Measurements from ENCODE around the gene CYFIP2. TPM values are rescaled to one million over a fixed set of nuclear protein-coding genes. Genes with fewer than 3 reads are reported as not detected.

The CYFIP2 gene
- total RNA-seq, 2 experiments from 2014 or later, result 319 to 321 TPM

GRCh38 chr5:157306081-157306480 is 40.2 kb downstream of the CYFIP2 start:
- intact Hi-C loops (cut with micrococcal nuclease), result no loop called here
- H3K9me3 Mint-ChIP-seq, result no peaks in the 10 kb centered on the region
- peak overlapping the region; percentile 73 for H3K27ac Mint-ChIP-seq
- H3K4me3 Mint-ChIP-seq, result no peak overlapping the region
- POLR2A ChIA-PET, result interaction anchor here (1.0 kb wide), 1 partner anchor 12 kb away, joined by 3 read pairs; no protein-coding TSS in a partner anchor
- DNase-seq, result no peak
- no peaks in the 10 kb centered on the region for H3K27me3 Mint-ChIP-seq
- H3K36me3 Mint-ChIP-seq, result peaks cover 73% of the 10 kb centered on the region
- CTCF ChIA-PET, result interaction anchor here (0.9 to 1.7 kb wide), 3 partner anchors 20 to 37 kb away, joined by 3 to 5 read pairs (median 3); no protein-coding TSS in a partner anchor
- H3K4me1 Mint-ChIP-seq (ENCODE audit: low read depth), result peaks cover 74% of the 10 kb centered on the region

DNA sequence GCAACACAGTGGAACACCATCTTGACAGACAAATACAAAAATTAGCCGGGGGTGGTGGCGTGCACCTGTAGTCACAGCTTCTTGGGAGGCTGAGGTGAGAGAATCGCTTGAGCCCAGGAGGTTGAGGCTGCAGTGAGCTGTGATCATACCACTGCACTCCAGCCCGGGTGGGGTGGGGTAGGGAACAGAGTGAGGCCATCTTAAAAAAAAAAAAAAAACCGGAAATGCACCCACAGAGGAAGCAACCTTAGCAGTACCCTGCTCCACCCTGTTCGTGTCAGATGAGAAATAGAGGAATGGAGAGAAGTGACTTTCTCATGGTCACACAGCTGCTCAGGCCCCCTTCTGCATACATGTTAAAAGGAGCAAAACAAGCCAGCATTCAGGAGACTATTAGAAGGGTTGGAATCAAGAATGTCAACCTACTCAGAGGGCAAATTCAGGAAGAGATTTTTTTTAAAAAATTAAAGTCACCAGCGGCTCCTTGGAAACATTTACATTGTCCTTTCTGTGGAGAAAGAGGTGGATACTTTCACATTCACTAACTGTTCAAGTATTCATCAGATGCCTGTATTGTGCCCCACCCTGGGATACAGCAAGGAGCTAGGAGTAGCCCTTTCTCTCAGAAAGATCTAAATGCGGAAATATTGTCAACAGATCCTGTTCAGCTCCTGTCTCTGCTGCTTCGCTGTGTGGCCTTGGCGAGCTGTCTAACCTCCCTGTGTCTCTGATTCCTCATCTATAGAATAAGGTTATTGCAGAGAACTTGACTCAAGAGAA is 41.0 kb downstream of the CYFIP2 start:
- no peak overlapping the region for H3K4me3 Mint-ChIP-seq
- ChIA-PET CTCF (interaction anchor here (0.9 to 3.4 kb wide), 10 partner anchors 19 to 157 kb away, joined by 3 to 29 read pairs (median 4); no protein-coding TSS in a partner anchor), POLR2A (interaction anchor here (1.2 to 1.7 kb wide), 4 partner anchors 10 to 164 kb away, joined by 3 to 7 read pairs (median 5); partner anchors contain the start of gene MED7)
- H3K4me1 Mint-ChIP-seq (ENCODE audit: low read depth), result peaks cover 71% of the 10 kb centered on the region
- peak; percentile 46 for DNase-seq
- intact Hi-C loops (cut with micrococcal nuclease), result no loop called here
- H3K36me3 Mint-ChIP-seq, result peaks cover 71% of the 10 kb centered on the region
- H3K9me3 Mint-ChIP-seq, result no peaks in the 10 kb centered on the region
- H3K27ac Mint-ChIP-seq, result peak overlapping the region; percentile 73
- no peaks in the 10 kb centered on the region for H3K27me3 Mint-ChIP-seq

GRCh38 chr5:157308836-157309465 is 43.0 kb downstream of the CYFIP2 start:
- no peaks in the 10 kb centered on the region for H3K9me3 Mint-ChIP-seq
- peaks cover 66% of the 10 kb centered on the region for H3K36me3 Mint-ChIP-seq
- peak overlapping the region; percentile 5 for H3K27ac Mint-ChIP-seq
- H3K27me3 Mint-ChIP-seq, result no peaks in the 10 kb centered on the region
- ChIA-PET POLR2A (interaction anchor here (0.8 kb wide), 1 partner anchor 47 kb away, joined by 3 read pairs; no protein-coding TSS in a partner anchor), CTCF (interaction anchor here (0.7 to 3.4 kb wide), 10 partner anchors 15 to 167 kb away, joined by 3 to 29 read pairs (median 6); no protein-coding TSS in a partner anchor)
- H3K4me3 Mint-ChIP-seq, result no peak overlapping the region
- intact Hi-C loops (cut with micrococcal nuclease), result loop anchor here (1.0 kb wide), 1 partner anchor 56 kb away; no protein-coding TSS in a partner anchor
- peaks cover 66% of the 10 kb centered on the region for H3K4me1 Mint-ChIP-seq (ENCODE audit: low read depth)
- no peak for DNase-seq

- no peak for DNase-seq
- peaks cover 58% of the 10 kb centered on the region for H3K4me1 Mint-ChIP-seq (ENCODE audit: low read depth)
- no peak overlapping the region for H3K27ac Mint-ChIP-seq
- no peaks in the 10 kb centered on the region for H3K9me3 Mint-ChIP-seq
- no peak overlapping the region for H3K4me3 Mint-ChIP-seq
- intact Hi-C loops (cut with micrococcal nuclease), result loop anchor here (1.0 kb wide), 1 partner anchor 56 kb away; no protein-coding TSS in a partner anchor
- H3K27me3 Mint-ChIP-seq, result no peaks in the 10 kb centered on the region
- CTCF ChIA-PET, result interaction anchor here (1.7 to 3.4 kb wide), 2 partner anchors 10 to 56 kb away, joined by 5 to 29 read pairs; no protein-coding TSS in a partner anchor
- peaks cover 67% of the 10 kb centered on the region for H3K36me3 Mint-ChIP-seq
- POLR2A ChIA-PET, result no interaction called here
Measured at GRCh38 chr5:157309796-157310195, 43.9 kb downstream of the CYFIP2 start.

DNA sequence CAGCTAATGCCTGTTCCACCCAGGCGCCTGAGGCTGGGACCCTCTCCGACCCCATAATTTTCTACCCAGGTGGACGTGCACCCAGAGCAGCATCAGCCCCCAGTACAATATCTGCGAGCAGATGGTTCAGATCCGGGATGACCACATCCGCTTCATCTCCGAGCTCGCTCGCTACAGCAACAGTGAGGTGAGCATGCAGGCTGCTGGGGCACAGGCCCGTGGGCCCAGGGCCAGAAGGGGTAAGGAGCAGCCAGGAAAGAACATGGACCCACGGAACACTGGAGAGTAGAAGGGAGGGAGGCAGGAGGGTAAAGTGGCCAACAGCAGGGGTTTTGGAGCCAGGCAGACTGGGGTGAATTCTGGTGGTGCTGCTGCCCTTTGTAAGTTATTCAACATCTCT is 45.7 kb downstream of the CYFIP2 start:
- H3K36me3 Mint-ChIP-seq, result peaks cover 61% of the 10 kb centered on the region
- no peaks in the 10 kb centered on the region for H3K9me3 Mint-ChIP-seq
- POLR2A ChIA-PET, result no interaction called here
- peak overlapping the region; percentile 47 for H3K27ac Mint-ChIP-seq
- H3K4me1 Mint-ChIP-seq (ENCODE audit: low read depth), result peaks cover 40% of the 10 kb centered on the region
- no peaks in the 10 kb centered on the region for H3K27me3 Mint-ChIP-seq
- intact Hi-C loops (cut with micrococcal nuclease), result no loop called here
- CTCF ChIA-PET, result interaction anchor here (0.7 to 1.8 kb wide), 4 partner anchors 9 to 169 kb away, joined by 3 to 11 read pairs (median 4); partner anchors contain the start of gene MED7
- no peak overlapping the region for H3K4me3 Mint-ChIP-seq
- no peak for DNase-seq

DNA sequence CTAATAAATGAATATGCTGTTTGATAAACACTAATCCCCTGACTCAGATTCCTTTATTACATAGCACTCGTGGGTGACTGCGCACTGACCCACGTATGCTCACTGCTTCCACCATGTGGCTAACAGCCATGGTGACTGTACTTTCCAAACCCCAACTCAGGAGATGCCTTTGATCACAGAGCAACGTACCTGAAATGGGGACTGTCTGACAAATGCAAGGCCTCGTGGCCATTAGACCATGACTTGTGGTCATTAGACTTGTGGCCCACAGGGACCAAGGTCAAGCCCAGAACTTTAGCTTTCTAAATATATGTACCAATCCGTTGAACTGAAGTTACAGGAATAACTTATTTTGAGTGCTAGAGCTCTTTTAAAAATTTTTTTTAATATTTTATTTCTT is 46.6 kb downstream of the CYFIP2 start:
- no peaks in the 10 kb centered on the region for H3K9me3 Mint-ChIP-seq
- H3K4me3 Mint-ChIP-seq, result no peak overlapping the region
- no peaks in the 10 kb centered on the region for H3K27me3 Mint-ChIP-seq
- H3K4me1 Mint-ChIP-seq (ENCODE audit: low read depth), result peaks cover 31% of the 10 kb centered on the region
- POLR2A ChIA-PET, result no interaction called here
- CTCF ChIA-PET, result interaction anchor here (0.6 to 2.5 kb wide), 21 partner anchors 9 to 431 kb away, joined by 3 to 34 read pairs (median 4); partner anchors contain the start of genes LSM11 and MED7
- intact Hi-C loops (cut with micrococcal nuclease), result loop anchor here (1.0 kb wide), 2 partner anchors 41 to 163 kb away; no protein-coding TSS in a partner anchor
- peak; percentile 74 for DNase-seq
- peak overlapping the region; percentile 82 for H3K27ac Mint-ChIP-seq
- H3K36me3 Mint-ChIP-seq, result peaks cover 59% of the 10 kb centered on the region

- peaks cover 2% of the 10 kb centered on the region for H3K4me1 Mint-ChIP-seq (ENCODE audit: low read depth)
- H3K27ac Mint-ChIP-seq, result no peak overlapping the region
- intact Hi-C loops (cut with micrococcal nuclease), result no loop called here
- no peaks in the 10 kb centered on the region for H3K27me3 Mint-ChIP-seq
- no peak overlapping the region for H3K4me3 Mint-ChIP-seq
- no peaks in the 10 kb centered on the region for H3K9me3 Mint-ChIP-seq
- ChIA-PET CTCF (interaction anchor here (6.7 to 9.0 kb wide), 2 partner anchors 18 to 145 kb away, joined by 83 to 161 read pairs; a partner anchor contains a TSS), POLR2A (no interaction called here)
- no peak for DNase-seq
- peaks cover 71% of the 10 kb centered on the region for H3K36me3 Mint-ChIP-seq
Measured at GRCh38 chr5:157322581-157322980, 56.7 kb downstream of the CYFIP2 start.

DNA sequence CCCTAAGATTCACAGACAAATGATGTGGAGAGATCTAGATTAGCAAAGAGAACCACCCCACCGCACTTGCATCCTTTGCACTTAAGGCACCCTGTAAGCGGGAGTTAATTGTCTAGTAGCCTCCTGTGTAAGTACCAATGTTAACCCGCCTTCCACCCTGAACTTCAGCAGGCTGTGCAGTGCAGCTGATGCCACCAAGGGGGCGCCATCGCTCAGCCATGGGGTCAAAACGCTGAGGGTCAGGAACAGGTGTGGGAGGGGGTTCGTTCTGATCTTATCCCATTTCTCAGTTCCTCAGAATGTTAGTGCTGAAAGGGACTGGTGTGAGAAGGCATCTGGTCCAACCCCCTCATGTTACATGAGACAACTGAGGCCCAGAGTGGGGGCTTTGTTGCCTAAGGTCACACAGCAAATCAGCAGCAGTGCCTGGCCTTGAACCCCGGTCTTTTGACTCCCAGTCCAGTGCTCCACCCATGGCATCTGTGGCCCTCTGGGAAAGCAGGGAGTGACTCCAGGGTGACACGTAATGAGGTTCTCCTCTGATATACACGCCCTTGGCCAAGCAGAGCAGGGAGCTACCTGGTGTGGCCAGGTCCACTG is 57.3 kb downstream of the CYFIP2 start:
- Mint-ChIP-seq H3K27me3 (no peaks in the 10 kb centered on the region), H3K27ac (no peak overlapping the region), H3K9me3 (no peaks in the 10 kb centered on the region), H3K4me1 (ENCODE audit: low read depth) (peaks cover 8% of the 10 kb centered on the region), H3K36me3 (peaks cover 70% of the 10 kb centered on the region), H3K4me3 (no peak overlapping the region)
- DNase-seq, result no peak
- intact Hi-C loops (cut with micrococcal nuclease), result no loop called here
- POLR2A ChIA-PET, result no interaction called here
- CTCF ChIA-PET, result interaction anchor here (0.6 to 9.0 kb wide), 6 partner anchors 17 to 145 kb away, joined by 3 to 161 read pairs (median 4); a partner anchor contains a TSS

GRCh38 chr5:157324237-157324636 is 58.3 kb downstream of the CYFIP2 start:
- H3K27ac Mint-ChIP-seq, result no peak overlapping the region
- intact Hi-C loops (cut with micrococcal nuclease), result no loop called here
- H3K4me1 Mint-ChIP-seq (ENCODE audit: low read depth), result peaks cover 16% of the 10 kb centered on the region
- ChIA-PET CTCF (interaction anchor here (0.6 to 9.0 kb wide), 15 partner anchors 9 to 419 kb away, joined by 3 to 161 read pairs (median 4); partner anchors contain the start of gene LSM11), POLR2A (no interaction called here)
- H3K27me3 Mint-ChIP-seq, result no peaks in the 10 kb centered on the region
- no peak overlapping the region for H3K4me3 Mint-ChIP-seq
- peaks cover 69% of the 10 kb centered on the region for H3K36me3 Mint-ChIP-seq
- peak; percentile 35 for DNase-seq
- H3K9me3 Mint-ChIP-seq, result no peaks in the 10 kb centered on the region

- intact Hi-C loops (cut with micrococcal nuclease), result no loop called here
- Mint-ChIP-seq H3K27ac (peak overlapping the region; percentile 3), H3K27me3 (no peaks in the 10 kb centered on the region), H3K4me3 (no peak overlapping the region), H3K4me1 (ENCODE audit: low read depth) (peaks cover 33% of the 10 kb centered on the region), H3K36me3 (peaks cover 67% of the 10 kb centered on the region), H3K9me3 (no peaks in the 10 kb centered on the region)
- ChIA-PET CTCF (interaction anchor here (1.5 to 9.0 kb wide), 9 partner anchors 13 to 417 kb away, joined by 5 to 161 read pairs (median 11); partner anchors contain the start of gene LSM11), POLR2A (no interaction called here)
- no peak for DNase-seq
Measured at GRCh38 chr5:157326440-157327005, 60.6 kb downstream of the CYFIP2 start.

DNA sequence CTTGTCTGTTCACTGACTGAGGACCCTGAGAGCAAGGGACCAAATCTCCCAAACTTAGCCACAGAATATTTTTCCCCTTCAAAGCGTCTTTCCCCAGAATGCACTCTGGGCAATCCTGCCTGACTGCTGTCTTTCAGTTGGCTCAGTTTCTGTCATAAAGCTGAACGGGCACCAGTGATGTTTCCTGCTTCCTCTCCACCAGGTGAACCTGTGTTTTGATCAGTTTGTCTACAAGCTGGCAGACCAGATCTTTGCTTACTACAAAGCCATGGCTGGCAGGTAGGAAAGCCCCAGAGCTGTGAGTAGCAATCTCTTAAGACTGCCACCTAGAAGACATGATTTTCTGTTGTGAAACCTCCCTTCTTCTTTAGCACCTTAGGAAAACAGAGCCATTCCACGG is 61.8 kb downstream of the CYFIP2 start:
- no peaks in the 10 kb centered on the region for H3K9me3 Mint-ChIP-seq
- POLR2A ChIA-PET, result no interaction called here

More for the DNA sequence above, 61.8 kb downstream of the CYFIP2 start:
- DNase-seq, result no peak
- intact Hi-C loops (cut with micrococcal nuclease), result loop anchor here (1.0 to 2.0 kb wide), 5 partner anchors 63 to 416 kb away; partner anchors contain the start of gene LSM11
- no peak overlapping the region for H3K4me3 Mint-ChIP-seq
- H3K4me1 Mint-ChIP-seq (ENCODE audit: low read depth), result peaks cover 40% of the 10 kb centered on the region
- peaks cover 73% of the 10 kb centered on the region for H3K36me3 Mint-ChIP-seq
- peak overlapping the region; percentile 23 for H3K27ac Mint-ChIP-seq
- H3K27me3 Mint-ChIP-seq, result no peaks in the 10 kb centered on the region
- CTCF ChIA-PET, result interaction anchor here (1.0 to 9.0 kb wide), 34 partner anchors 9 to 415 kb away, joined by 3 to 161 read pairs (median 7); partner anchors contain the start of genes LSM11, MED7 and NIPAL4

Data from activated CD4-positive, alpha-beta memory T cell treated with anti-CD3 and anti-CD28 coated beads for 36 hours (primary cell).